Testis (tissue), 2 donors: ENCODE results near the gene ZSCAN30.

Experiments used
- POLR2A ChIP-seq: fragments of 450-650 bp; IDR thresholded peaks from one replicate; pipeline ENCODE4 v1.6.1; 2017; ENCODE audit warnings: antibody characterized with exemption, mild to moderate bottlenecking, moderate library complexity
- TF ChIP-seq, protein P1 (sequence below), 3 experiments: fragments of 450-650 bp in 2 of 3; fragments of 200-600 bp in 1 of 3; sonication (generic) in 1 of 3; IDR thresholded peaks; one replicate each; pipeline ENCODE4 v1.5.1; 2016 to 2019; ENCODE audit warnings: antibody characterized with exemption in 3 of 3, mild to moderate bottlenecking in 2 of 3, moderate library complexity in 1 of 3

- TF ChIP-seq POLR2A, result no peak
- TF ChIP-seq, protein P1, sequence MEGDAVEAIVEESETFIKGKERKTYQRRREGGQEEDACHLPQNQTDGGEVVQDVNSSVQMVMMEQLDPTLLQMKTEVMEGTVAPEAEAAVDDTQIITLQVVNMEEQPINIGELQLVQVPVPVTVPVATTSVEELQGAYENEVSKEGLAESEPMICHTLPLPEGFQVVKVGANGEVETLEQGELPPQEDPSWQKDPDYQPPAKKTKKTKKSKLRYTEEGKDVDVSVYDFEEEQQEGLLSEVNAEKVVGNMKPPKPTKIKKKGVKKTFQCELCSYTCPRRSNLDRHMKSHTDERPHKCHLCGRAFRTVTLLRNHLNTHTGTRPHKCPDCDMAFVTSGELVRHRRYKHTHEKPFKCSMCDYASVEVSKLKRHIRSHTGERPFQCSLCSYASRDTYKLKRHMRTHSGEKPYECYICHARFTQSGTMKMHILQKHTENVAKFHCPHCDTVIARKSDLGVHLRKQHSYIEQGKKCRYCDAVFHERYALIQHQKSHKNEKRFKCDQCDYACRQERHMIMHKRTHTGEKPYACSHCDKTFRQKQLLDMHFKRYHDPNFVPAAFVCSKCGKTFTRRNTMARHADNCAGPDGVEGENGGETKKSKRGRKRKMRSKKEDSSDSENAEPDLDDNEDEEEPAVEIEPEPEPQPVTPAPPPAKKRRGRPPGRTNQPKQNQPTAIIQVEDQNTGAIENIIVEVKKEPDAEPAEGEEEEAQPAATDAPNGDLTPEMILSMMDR (IDR thresholded peaks at IDR 0.05), result no peak
Observed at GRCh38 chr18:35282353-35282752, 7.7 kb downstream of the ZSCAN30 start.
